Measurements from ENCODE around the gene COA3. TPM values are rescaled to one million over a fixed set of nuclear protein-coding genes. Genes with fewer than 3 reads are reported as not detected.

COA3 gene
- total RNA-seq, 1 donor from 2014 or later: 93.9 TPM

GRCh38 chr17:42798011-42798382, 507 bp downstream of the COA3 start:
- TF ChIP-seq CTCF (conservative IDR thresholded peaks at IDR 0.05): no peak
- no peak for DNase-seq (ENCODE audit: extremely low spot score, unreplicated experiment)
- peak overlapping the region; percentile 96 for H3K4me3 Mint-ChIP-seq
- peaks cover 17% of the 10 kb centered on the region for H3K4me1 Mint-ChIP-seq (ENCODE audit: unreplicated experiment)
- peaks cover 15% of the 10 kb centered on the region for H3K27me3 Mint-ChIP-seq
- H3K27ac Mint-ChIP-seq: peak overlapping the region; percentile 87
- H3K9me3 Mint-ChIP-seq: peaks cover 5% of the 10 kb centered on the region
- H3K36me3 Mint-ChIP-seq: peaks cover 9% of the 10 kb centered on the region

GRCh38 chr17:42797067-42798007, 1.2 kb downstream of the COA3 start:
- peaks cover 5% of the 10 kb centered on the region for H3K9me3 Mint-ChIP-seq
- DNase-seq (ENCODE audit: extremely low spot score, unreplicated experiment): no peak
- H3K27me3 Mint-ChIP-seq: peaks cover 15% of the 10 kb centered on the region
- TF ChIP-seq CTCF (conservative IDR thresholded peaks at IDR 0.05): no peak
- H3K4me1 Mint-ChIP-seq (ENCODE audit: unreplicated experiment): peaks cover 17% of the 10 kb centered on the region
- H3K36me3 Mint-ChIP-seq: peaks cover 9% of the 10 kb centered on the region
- H3K4me3 Mint-ChIP-seq: peak overlapping the region; percentile 96
- peak overlapping the region; percentile 87 for H3K27ac Mint-ChIP-seq

- H3K9me3 Mint-ChIP-seq: peaks cover 5% of the 10 kb centered on the region
- peaks cover 9% of the 10 kb centered on the region for H3K36me3 Mint-ChIP-seq
- no peak for TF ChIP-seq CTCF (conservative IDR thresholded peaks at IDR 0.05)
- H3K4me3 Mint-ChIP-seq: peak overlapping the region; percentile 96
- no peak for DNase-seq (ENCODE audit: extremely low spot score, unreplicated experiment)
- peaks cover 11% of the 10 kb centered on the region for H3K27me3 Mint-ChIP-seq
- H3K27ac Mint-ChIP-seq: peak overlapping the region; percentile 87
- H3K4me1 Mint-ChIP-seq (ENCODE audit: unreplicated experiment): peaks cover 17% of the 10 kb centered on the region
Observed at GRCh38 chr17:42796066-42796758, 2.3 kb downstream of the COA3 start.

- Mint-ChIP-seq H3K36me3 (peaks cover 9% of the 10 kb centered on the region), H3K4me3 (peak overlapping the region; percentile 55), H3K9me3 (peaks cover 5% of the 10 kb centered on the region), H3K4me1 (ENCODE audit: unreplicated experiment) (peaks cover 17% of the 10 kb centered on the region), H3K27ac (peak overlapping the region; percentile 64), H3K27me3 (peaks cover 8% of the 10 kb centered on the region)
- DNase-seq (ENCODE audit: extremely low spot score, unreplicated experiment): no peak
- TF ChIP-seq CTCF (conservative IDR thresholded peaks at IDR 0.05): no peak
Observed at GRCh38 chr17:42795465-42795864, 3.0 kb downstream of the COA3 start.

- Mint-ChIP-seq H3K4me1 (ENCODE audit: unreplicated experiment) (peaks cover 17% of the 10 kb centered on the region), H3K27ac (no peak overlapping the region), H3K27me3 (peaks cover 7% of the 10 kb centered on the region), H3K9me3 (peaks cover 5% of the 10 kb centered on the region), H3K36me3 (peaks cover 9% of the 10 kb centered on the region), H3K4me3 (no peak overlapping the region)
- no peak for TF ChIP-seq CTCF (conservative IDR thresholded peaks at IDR 0.05)
- DNase-seq (ENCODE audit: extremely low spot score, unreplicated experiment): no peak
Observed at GRCh38 chr17:42795061-42795460, 3.4 kb downstream of the COA3 start.
